Thyroid gland (tissue), 4 donors: ENCODE data around the gene OPALIN. TPM values are rescaled to one million over a fixed set of nuclear protein-coding genes. Genes with fewer than 3 reads are reported as not detected.
A peak's percentile ranks its signal among the peaks of the same experiment; 100 is the strongest.

Experiments
- DNase-seq, 2 donors: peaks; one replicate each; pipeline ENCODE4 v3.0.0-alpha.2; 2019
- H3K27ac ChIP-seq, 3 donors: fragments of 200-600 bp; sonication (generic); 1 replicate in 2 of 3; 2 replicates in 1 of 3; pipeline ENCODE4 v1.5.1; 2016 to 2019; ENCODE audit warnings: mild to moderate bottlenecking in 1 of 3, moderate library complexity in 1 of 3
- H3K27me3 ChIP-seq: fragments of 200-600 bp; sonication (generic); one replicate; pipeline ENCODE4 v1.5.1; 2019
- H3K36me3 ChIP-seq, 2 donors: fragments of 200-600 bp; sonication (generic); one replicate each; pipeline ENCODE4 v1.5.1; 2016 to 2019
- H3K4me1 ChIP-seq, 2 donors: fragments of 200-600 bp; sonication (generic); one replicate each; pipeline ENCODE4 v1.5.1; 2017 to 2019
- H3K4me3 ChIP-seq, 3 donors: fragments of 200-600 bp; sonication (generic); replicated peaks in 1 of 3; 1 replicate in 2 of 3; 2 replicates in 1 of 3; pipeline ENCODE4 v1.5.1; 2016; ENCODE audit warnings: mild to moderate bottlenecking in 1 of 3
- H3K9me3 ChIP-seq: fragments of 200-600 bp; sonication (generic); one replicate; pipeline ENCODE4 v1.5.1; 2017
- POLR2A ChIP-seq, 2 donors: fragments of 450-650 bp; IDR thresholded peaks; one replicate each; pipeline ENCODE4 v1.6.1; 2017; ENCODE audit warnings: antibody characterized with exemption in 2 of 2, mild to moderate bottlenecking in 2 of 2, moderate library complexity in 1 of 2
- WGBS, 2 donors: methylation state at CpG; one replicate each; pipeline ENCODE4 v1.1.5; 2017; 5-methylcytosine and 5-hydroxymethylcytosine counted together
- intact Hi-C: fragments of 100-400 bp; cut with DNase I; formaldehyde crosslinking; loops from one replicate; pipeline ENCODE4 v1.15.1; 2023
- total RNA-seq, 4 donors: library from RNA; depleted of rRNA; stranded (reverse); fragments of >200 nt; gene quantifications; one replicate each; pipeline ENCODE4 v1.2.3, GENCODE V29; 2016
- TF ChIP-seq, protein P1 (sequence below), 6 experiments: fragments of 200-600 bp in 3 of 6; fragments of 450-650 bp in 3 of 6; sonication (generic) in 3 of 6; IDR thresholded peaks; one replicate each; pipeline ENCODE4 v1.5.1; 2016 to 2019; ENCODE audit warnings: antibody characterized with exemption in 6 of 6, mild to moderate bottlenecking in 2 of 6, inconsistent platforms in 1 of 6, moderate library complexity in 1 of 6

Gene OPALIN
- total RNA-seq, 4 donors from 2014 or later, result not detected

DNA sequence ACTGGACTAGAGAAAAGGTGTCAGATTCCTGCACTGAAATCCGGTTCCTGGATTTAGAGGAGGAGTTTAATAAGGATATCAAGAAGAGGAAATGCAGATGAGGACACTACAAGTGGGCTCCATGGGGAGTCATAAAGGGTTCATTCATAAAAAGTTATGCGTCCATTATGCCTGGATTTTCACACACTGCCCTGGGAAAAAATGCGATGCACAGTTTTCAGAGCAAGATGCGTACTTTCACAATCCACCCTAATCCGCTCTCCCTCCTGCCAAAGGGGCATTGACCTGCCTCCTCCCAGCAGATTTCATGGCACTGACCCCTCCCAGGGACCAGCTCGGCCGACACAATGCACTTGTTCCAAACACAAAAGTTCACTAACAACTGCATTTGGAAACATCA lies 42.2 kb upstream of the OPALIN start:
- intact Hi-C loops, result no loop called here
- H3K27me3 ChIP-seq, result no peaks in the 10 kb centered on the region
- H3K9me3 ChIP-seq, result no peaks in the 10 kb centered on the region
- no peak overlapping the region for H3K4me3 ChIP-seq
- no peak for TF ChIP-seq POLR2A (IDR thresholded peaks at IDR 0.05)
- TF ChIP-seq, protein P1, sequence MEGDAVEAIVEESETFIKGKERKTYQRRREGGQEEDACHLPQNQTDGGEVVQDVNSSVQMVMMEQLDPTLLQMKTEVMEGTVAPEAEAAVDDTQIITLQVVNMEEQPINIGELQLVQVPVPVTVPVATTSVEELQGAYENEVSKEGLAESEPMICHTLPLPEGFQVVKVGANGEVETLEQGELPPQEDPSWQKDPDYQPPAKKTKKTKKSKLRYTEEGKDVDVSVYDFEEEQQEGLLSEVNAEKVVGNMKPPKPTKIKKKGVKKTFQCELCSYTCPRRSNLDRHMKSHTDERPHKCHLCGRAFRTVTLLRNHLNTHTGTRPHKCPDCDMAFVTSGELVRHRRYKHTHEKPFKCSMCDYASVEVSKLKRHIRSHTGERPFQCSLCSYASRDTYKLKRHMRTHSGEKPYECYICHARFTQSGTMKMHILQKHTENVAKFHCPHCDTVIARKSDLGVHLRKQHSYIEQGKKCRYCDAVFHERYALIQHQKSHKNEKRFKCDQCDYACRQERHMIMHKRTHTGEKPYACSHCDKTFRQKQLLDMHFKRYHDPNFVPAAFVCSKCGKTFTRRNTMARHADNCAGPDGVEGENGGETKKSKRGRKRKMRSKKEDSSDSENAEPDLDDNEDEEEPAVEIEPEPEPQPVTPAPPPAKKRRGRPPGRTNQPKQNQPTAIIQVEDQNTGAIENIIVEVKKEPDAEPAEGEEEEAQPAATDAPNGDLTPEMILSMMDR (IDR thresholded peaks at IDR 0.05), result no peak
- H3K36me3 ChIP-seq, result no peaks in the 10 kb centered on the region
- WGBS, 2 donors, result 77 to 82% methylated on average over 7 of the region's 7 CpGs
- H3K4me1 ChIP-seq, result no peaks in the 10 kb centered on the region
- no peak overlapping the region for H3K27ac ChIP-seq
- DNase-seq, result no peak

DNA sequence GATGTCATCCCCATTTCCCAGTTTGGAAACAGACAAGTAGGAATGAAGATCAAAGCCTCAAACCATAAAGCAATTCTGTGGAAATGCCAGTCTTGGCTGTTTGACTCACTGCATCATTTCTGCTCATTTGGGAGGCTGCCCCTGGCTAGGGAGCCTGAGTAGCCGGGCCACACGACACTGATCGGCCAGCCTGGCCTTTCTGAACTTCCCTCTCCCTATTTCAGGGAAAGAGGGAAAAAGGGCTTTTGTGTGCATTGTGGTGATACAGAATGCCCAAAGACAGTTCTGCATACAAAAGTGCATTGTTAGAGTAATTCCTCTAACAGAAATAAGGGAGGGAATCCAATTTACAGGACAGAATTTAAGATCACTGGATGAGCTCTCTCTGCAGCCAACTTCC lies 41.7 kb upstream of the OPALIN start:
- TF ChIP-seq, protein P1 (IDR thresholded peaks at IDR 0.05), result no peak
- TF ChIP-seq POLR2A (IDR thresholded peaks at IDR 0.05), result no peak
- no peaks in the 10 kb centered on the region for H3K27me3 ChIP-seq
- no peaks in the 10 kb centered on the region for H3K9me3 ChIP-seq
- WGBS, 2 donors, result 53 to 78% methylated on average over 3 of the region's 3 CpGs
- no peaks in the 10 kb centered on the region for H3K36me3 ChIP-seq
- intact Hi-C loops, result no loop called here
- H3K4me1 ChIP-seq, result no peaks in the 10 kb centered on the region
- H3K27ac ChIP-seq, result no peak overlapping the region
- no peak overlapping the region for H3K4me3 ChIP-seq
- no peak for DNase-seq

DNA sequence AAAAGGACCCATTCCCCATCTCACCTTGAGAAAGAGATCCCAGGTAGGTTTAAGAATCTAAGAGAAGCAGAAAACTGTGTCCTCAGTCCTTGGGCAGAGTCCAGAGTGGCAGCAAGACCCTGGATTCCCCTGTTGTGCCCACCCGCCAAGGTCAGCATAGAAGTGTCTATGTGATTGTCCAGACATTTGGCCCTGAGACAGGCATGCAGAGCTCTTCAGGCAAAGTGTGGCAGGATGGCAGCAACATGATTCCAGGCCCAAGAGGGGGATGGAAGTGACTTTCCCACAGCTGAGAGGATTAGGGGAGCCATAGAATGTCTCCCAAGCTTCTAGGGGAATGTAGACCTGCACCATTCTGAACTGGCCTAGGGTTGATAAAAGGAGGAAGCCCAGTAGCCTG lies 39.1 kb upstream of the OPALIN start:
- TF ChIP-seq, protein P1 (IDR thresholded peaks at IDR 0.05), result no peak
- no peak for TF ChIP-seq POLR2A (IDR thresholded peaks at IDR 0.05)
- Histone ChIP-seq H3K27ac (no peak overlapping the region), H3K4me1 (no peaks in the 10 kb centered on the region), H3K36me3 (no peaks in the 10 kb centered on the region), H3K9me3 (no peaks in the 10 kb centered on the region), H3K27me3 (no peaks in the 10 kb centered on the region), H3K4me3 (no peak overlapping the region)
- intact Hi-C loops, result no loop called here
- no peak for DNase-seq
- 80 to 100% methylated on average over 1 of the region's 1 CpG for WGBS, 2 donors

DNA sequence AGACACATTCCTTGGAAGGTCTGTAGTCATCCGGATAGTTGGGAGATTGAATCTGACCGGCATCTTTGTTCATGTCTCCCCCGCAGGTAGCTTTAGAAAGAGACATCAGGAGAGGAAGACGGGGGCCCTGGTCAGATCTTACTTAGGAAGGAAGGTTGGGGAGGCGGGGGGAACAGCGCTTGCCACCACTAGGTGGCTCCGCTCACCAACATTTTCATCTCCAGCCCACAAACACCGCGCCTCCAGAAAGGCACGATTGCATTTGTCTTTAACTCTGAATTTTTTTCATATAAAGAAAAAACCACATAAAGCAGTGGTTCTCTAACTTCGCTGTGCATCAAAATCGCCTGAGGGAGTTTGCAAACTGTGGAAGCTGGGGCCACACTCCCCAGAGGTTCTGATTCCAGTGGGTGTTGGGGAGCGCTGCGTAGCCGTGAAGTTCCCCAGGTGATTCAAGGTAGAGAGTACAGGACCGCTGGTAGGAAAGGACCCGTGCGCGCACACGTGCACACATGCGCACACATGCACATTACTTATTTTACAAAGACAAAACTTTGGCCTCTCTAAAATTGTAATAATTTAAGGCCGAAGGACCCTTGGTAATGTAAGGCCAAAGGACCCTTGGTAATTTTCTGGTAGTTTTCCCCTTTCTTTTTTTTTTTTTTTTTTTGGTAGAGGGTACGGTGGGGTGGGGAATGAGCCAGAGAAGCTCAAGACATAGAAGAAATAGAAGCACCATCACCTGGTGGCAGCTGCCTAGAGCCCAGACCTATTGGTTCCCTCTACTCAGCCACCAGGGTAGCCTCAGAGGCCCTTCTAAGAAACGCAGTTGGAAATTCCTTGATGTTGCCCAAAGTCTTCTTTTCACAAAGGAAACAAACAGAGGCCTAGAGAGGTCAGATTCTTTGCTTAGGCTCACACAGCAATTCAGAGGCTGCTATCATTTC lies 37.4 kb upstream of the OPALIN start:
- H3K4me3 ChIP-seq, result no peak overlapping the region
- no peaks in the 10 kb centered on the region for H3K36me3 ChIP-seq
- DNase-seq, result peak; percentile 69 to 73
- 21 to 24% methylated on average over 24 of the region's 24 CpGs for WGBS, 2 donors
- no peak overlapping the region for H3K27ac ChIP-seq
- TF ChIP-seq, protein P1 (IDR thresholded peaks at IDR 0.05), result peak; percentile 65 to 88 (median 73)
- no peak for TF ChIP-seq POLR2A (IDR thresholded peaks at IDR 0.05)
- no peaks in the 10 kb centered on the region for H3K4me1 ChIP-seq
- H3K9me3 ChIP-seq, result no peaks in the 10 kb centered on the region
- no peaks in the 10 kb centered on the region for H3K27me3 ChIP-seq
- intact Hi-C loops, result no loop called here

DNA sequence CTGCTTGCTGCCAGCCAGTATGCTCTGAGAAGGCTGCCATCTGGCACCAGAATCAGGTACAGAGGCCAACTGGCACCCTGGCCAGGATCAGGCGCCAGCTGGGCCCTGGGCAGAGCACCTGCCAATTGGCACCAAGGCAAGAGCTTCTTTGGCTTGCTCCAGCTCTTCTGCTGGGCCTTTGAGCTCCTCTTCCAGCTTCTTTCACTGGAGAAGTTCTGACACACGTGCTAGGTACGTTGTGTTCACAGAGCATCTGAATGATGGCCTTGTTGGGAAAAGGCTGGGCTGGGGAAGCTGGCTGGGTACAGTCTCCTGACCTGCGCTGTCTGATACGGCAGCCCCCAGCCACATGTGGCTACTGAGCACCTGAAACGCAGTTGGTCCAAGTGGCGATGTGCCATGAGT lies 31.7 kb upstream of the OPALIN start:
- TF ChIP-seq, protein P1 (IDR thresholded peaks at IDR 0.05), result no peak
- TF ChIP-seq POLR2A (IDR thresholded peaks at IDR 0.05), result no peak
- peak; percentile 91 to 94 for DNase-seq
- intact Hi-C loops, result no loop called here
- Histone ChIP-seq H3K36me3 (no peaks in the 10 kb centered on the region), H3K27me3 (no peaks in the 10 kb centered on the region), H3K27ac (no peak overlapping the region), H3K9me3 (no peaks in the 10 kb centered on the region), H3K4me1 (peaks cover 14 to 18% of the 10 kb centered on the region in 2 donors), H3K4me3 (no peak overlapping the region)
- WGBS, 2 donors, result 53 to 64% methylated on average over 7 of the region's 7 CpGs
